Activated CD8-positive, alpha-beta memory T cell treated with anti-CD3 and anti-CD28 coated beads for 4 hours (primary cell): ENCODE measurements around the gene INPP5E.
"Not testable (repeated sequence)": the region's sequence is repeated elsewhere in the genome, so short reads cannot be mapped to it uniquely, and the experiment has no call there.

Experiments used
- DNase-seq, 2 donors: peaks; one replicate each; pipeline ENCODE4 v3.0.0-alpha.2; 2020; ENCODE audit warnings: low read depth in 2 of 2

Gene INPP5E

DNA sequence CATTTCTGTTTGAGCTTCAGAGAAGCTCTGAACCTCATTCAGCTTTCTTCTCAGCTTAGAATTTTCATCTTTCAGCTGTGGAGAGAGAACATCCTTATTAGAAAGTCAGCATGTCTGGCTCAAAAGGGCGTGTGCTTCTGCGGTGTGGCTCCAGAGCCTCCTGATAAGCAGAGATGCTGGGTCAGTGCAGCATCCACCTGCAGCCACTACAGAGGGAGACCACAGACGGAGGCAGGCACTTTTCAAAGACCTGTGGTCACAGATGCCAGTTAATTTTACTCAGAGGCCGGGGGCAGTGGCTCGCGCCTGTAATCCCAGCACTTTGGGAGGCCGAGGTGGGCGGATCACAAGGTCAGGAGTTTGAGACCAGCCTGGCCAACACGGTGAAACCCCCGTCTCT lies 33.7 kb downstream of the INPP5E start:
- not testable (repeated sequence) for DNase-seq

DNA sequence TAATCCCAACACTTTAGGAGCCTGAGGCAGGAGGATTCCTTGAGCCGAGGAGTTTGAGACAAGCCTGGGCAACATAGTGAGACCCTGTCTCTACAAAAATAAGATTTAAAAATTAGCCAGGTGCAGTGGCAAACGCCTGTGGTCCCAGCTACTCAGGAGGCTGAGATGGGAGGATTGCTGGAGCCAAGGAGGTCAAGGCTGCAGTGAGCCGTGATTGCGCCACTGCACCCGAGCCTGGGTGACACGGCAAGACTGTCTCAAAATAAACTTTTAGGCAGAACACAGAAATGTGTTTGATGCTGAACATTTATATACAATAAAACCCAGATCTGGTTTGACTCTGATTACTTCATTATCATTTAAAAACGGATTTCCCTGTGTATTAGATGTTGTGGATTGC lies 34.2 kb downstream of the INPP5E start:
- DNase-seq, result no peak

DNA sequence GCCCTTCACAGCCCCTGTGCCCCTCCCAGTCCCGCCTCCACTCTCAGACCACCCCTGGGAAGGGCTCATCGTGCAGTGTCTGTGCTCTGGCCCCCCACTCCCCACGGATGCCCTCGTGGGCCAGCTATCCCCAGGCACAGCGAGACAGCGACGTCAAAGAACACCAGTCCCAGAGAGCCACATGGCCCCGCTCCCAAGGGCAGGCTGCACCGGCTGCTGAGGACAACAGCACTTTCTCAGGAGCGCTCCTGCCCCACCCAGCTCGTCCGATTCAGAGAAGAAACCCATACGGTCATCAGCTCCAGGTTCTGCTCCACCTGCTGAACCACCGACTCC lies 34.9 kb downstream of the INPP5E start:
- DNase-seq, result no peak

DNA sequence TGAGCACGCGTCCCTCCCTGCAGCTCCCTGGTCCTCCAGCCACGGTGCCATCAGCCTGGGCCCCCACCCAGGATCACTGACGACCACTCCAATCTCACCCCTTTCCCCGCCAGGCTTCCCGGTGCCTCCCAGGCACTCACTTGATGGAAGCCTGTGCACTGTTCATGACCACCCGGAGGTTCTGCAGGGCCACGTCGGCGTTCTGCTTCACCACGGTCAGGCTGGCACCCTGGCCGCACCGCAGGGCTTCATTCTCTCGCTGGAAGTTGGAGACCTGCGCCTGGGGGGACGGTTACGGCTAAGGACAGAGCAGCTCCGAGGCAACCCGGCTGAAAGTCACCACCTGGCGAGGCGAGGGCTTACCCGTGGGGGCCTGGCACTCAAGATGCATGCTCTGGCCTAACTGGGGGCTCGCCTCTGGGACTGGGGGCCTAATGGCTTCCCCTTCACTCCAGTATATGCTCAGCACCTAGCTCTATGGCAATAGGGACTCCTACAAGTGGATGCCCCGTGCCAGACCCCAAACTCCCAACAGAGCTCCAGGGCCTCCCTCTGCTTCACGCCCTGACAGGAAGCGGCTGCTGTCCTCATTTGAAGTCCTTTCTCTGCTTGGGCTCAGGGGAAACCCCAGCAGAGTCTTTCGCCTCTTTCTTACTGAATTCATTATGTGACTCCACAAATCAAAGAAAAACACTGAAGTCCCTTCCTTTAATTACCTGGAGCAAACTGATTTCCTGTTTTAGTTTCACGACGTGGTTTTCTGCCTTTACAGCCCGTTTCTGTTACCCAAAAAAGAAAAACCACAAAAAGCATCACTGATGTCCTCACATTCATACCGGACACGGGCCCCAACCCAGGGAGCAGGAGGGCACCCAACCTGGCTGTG lies 35.5 kb downstream of the INPP5E start:
- no peak for DNase-seq

DNA sequence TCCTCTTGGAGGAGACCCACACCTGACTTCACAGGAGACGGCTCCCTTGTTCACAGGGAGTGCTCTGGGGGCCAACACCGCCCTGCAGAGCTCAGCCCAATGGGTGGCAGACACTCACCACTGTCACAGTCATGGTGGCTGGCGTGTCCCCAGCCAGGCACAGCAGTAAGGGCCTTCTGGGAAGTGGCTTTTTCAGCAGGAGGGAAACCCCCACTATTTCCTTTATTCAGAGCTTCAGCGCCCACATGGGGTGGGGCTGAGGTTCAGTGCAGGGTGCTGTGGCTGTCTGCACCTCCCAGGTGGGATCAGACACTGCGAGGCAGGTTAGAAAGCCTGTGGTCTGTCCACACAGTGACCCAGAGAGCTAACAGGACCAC lies 36.1 kb downstream of the INPP5E start:
- peak; percentile 57 to 71 for DNase-seq

DNA sequence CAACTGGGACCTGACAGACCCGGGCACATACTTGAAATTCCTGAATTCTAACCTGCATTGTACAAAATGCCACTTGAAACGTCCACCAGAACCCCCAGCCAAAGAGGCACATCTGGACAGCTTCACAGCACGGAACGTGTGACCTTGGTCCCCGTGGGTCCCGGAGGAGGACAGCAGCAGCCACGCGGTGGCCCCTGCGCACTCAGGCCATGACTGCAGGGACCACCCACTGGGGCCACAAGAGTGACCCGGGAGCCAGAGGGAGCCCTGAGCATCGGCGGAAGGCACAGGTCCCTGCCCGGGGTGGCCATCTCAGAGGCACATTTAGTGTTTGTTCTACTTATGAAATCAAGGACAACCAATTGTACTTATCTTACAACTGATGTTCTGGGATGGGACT lies 37.6 kb downstream of the INPP5E start:
- DNase-seq, result no peak

DNA sequence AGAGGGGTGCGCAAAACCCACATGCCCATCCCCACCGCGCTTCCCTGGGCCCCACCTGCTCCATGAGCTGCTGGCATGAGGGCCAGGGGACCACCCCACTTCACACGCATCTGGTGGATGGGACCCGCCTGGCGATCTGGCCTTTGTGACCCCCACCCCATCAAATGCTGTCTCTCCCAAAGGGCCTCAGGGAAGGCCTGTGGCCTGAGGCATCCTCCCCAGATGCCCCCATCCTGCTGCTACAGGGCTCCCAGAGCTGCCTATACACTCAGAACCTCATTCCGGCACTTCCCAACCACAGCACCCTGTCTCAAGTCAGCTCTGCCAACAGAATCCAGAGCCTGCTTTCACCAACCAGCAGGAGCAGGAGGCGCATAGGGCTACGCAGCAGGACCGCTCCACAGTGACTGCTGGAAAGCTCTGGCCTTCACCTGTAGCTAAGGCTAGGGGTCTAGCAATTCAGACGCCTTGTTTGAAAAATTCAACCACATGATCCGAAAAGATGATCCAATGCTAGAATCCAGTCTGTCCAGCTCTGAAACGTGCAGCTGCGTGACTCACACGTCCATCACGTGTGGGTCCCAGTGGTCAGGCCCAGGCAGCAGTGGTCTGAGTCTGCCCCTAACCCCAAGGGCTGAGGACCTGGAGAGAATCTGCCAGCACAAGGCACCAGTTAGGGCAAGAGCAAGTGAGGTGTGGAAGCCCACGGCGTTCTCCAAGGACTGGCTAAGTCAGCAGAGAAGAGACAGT lies 38.3 kb downstream of the INPP5E start:
- DNase-seq, result no peak

DNA sequence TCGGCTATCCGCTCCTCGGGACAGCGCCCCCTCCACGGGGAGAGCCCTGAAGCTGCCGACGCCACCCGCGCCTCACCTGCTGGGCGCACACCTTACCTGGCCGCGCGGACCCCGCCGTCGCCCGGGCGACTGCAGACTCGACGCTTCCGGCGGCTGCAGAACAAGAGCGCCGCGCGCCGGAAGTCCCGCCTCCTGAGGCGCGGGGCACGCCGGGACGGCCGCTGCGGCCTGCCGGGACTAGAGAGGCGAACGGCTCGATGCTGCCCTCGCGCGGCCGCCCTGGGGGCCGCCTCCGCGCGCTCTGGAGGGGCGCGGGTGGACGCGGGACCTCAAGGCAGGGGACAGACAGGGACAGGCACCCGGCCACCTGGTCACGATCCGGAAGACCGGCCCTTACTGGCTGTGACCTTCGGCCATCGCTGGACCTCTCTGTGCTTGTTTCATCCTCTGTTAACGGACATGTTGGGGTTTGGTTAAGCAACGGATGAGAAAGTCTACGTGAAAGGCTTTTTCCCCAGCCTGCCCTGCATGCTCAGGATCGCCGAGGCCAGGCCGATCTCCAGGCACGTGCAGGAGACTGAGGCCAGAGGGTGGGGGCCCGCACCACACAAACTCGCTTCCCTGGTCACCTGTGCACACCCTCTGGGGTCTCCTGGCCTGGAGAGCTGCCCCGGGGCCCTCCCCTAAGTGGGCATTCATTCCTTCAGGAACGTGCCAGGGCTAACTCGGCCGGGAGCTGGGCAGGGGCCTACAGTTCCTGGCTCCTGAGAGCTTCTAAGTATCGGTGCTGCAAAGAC lies 39.4 kb downstream of the INPP5E start, which contains the start of gene SNAPC4:
SNAPC4 (minus strand) TSS at position 133 of the 797 bp plus-strand sequence. CDS start 1,742 bp downstream, outside the sequence.
- DNase-seq, result peak; percentile 66 to 72

DNA sequence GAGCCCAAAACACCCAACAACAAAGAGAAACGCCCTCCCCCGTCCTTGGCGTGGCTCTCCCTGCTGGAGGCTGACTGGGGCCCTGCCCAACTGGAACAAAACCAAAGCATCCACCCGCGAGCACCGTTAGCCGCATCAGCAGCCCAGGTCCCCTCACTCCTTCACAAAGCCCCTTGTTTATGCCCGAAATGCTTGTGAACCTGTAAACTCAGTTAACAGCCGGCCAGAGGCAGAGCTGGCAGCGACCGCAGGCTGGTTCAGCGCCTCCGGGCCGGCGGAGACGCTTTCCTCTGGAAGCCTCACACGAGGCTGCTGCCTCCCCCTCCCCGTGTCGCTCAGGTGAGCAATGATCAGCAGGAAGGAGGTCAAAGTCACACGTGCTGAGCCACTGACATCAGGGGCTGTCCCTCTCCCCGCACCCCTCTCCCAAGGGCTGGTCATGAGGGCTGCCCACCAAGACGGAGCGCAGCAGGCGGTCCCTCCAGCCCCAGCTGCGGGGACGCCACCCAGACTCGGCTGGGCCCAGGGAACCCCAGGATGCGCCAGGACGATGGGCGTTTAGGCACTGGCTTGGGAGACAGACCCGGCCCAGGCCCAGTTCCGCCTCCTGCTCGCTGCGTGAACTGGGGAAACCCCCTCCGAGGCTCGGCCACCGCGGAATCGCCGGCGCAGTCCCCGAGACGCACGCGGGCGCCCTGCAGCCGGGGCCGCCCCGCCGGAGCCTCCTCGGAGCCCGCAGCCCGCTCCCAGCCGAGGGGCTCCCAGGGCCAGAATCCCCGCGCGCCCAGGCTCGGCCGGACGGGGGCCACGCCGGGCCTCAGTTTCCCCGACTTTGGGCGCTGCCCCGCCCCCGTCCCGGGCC lies 40.2 kb downstream of the INPP5E start:
- no peak for DNase-seq

DNA sequence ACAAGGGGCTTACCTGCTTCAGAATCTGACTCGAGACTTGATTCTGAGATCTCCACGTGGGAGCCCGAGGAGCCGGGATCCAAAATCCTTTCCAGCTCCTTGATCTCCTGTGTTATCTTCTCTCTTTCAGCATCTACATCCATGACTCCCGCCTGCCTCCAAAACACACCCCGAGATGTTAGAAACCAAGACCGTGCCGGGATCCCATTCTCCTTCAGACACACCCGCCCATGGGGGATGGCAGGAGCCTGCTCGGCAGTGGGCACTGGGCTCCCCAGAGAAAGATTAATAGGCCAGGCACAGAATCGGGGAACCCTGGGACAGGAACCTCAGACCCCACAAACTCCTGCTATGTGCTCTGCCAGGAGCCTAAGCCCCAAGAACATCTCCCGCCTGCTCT lies 41.4 kb downstream of the INPP5E start:
- no peak for DNase-seq

DNA sequence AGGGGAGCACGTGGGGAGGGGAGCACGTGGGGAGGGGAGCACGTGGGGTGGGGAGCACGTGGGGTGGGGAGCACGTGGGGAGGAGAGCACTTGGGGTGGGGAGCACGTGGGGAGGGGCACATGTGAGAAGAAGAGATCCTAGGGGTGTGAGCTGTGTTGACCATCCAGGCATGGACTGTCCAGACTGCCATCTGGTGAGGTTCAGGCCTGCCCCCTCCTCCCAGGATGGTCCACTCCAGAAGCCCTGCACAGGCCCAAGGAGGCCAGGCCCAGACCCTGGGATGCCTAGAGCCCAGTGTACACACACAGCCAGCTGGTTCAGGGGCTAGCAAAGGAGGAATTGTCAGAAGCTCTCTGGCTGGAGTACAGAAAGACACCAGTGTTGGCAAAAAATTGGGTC lies 42.0 kb downstream of the INPP5E start:
- DNase-seq, result no peak

DNA sequence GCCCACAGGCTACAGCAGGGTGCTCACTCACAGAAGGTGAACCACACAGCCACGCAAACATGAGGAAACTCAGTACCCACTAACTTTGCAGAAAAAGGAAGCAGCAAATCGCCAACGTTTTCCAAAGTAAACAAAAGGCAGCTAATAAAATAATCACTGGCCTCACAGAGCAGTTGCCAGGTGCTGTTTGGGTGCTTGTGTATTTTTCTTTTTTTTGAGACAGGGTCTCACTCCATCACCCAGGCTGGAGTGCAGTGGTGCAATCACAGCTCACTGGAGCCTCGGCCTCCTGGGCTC lies 43.5 kb downstream of the INPP5E start:
- DNase-seq, result no peak

DNA sequence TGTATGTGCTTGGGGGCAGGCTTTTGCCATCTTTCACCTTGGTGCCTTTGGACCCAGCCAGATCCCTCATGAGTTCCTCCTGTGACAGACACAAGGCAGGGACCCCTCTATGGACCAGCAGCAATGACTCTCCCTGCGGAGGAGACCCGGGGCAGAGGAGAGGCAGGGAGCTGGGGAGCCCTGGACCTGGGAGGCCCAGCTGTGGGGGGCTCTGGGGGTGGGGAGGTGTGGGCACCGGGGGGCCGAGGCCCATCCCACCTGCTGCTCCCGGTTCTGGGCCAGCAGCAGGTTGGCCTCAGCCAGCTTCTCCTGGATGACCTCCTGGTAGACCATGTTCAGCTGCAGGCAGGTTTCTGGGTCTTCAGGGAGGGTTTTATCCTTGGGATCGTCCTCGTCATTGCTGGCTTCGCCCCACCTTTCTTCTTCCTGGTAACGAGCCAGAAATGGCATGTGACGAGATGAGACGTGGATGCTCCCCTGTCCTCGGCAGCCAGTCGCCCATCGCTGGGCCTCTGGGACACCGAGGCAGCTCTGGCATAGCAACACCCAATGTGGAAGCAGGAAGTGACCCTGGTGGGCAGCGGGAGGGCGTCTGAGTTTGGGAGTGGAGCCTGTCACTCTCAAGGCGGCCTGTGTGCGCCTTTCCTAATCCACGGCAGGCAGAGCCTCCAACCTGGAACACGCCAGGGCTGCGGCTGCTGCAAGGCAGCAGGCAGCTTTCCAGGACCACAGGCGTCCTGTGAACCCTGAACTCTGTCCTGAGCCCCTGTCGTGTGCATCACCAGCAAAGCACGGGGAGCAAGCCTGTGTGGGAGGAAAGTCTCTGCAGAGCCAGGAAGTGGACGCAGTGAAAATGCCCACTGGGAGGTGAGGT lies 44.1 kb downstream of the INPP5E start:
- no peak for DNase-seq

DNA sequence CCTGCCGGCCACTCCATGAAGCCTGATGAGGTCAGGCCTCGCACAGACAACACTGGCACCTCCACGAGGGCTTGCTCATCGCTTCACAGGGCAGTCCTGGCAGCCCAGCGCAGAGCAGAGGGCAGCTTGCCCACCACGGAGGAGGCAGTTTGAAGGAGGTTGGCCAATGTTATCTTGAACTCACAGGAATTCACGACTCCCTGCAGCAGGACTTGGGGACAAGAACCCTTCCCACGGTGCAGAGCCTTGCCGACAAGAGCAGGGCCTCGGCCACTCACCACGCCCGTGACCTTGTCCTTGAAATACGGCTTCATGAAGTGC lies 44.7 kb downstream of the INPP5E start:
- no peak for DNase-seq

DNA sequence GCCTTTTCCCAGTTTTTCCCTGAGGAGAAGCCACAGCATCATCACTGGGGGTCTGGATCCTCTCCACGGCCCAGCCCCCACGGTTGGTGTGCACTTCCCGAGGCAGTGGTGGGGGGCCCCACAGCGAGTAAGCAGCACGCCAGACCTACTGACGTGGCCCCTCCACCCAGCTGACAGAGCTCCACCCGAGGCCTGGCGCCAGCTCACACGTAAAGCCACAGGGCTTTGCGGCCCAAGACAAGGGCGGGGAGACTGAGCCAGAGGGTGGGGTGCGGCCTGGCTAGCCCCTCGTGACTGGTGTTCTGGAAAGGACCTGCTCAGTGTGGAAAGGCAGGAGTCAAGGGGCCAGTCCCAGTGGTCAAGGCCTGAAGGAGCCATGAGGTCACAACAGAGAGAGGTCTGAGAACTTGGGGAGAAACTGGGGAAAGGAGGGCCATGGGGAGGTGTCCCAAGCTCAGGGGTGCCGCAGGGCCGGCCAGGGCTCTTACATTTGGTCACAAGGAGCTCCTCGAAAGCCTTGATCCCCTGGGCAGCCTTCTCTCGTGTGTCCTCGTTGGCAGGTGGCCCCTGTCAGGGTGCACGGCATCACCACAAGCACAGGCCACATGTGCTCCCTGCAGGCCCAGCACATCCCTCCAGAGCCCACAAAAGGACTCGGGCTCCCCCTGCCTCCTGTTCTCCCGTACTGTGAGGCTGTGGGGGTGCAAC lies 45.2 kb downstream of the INPP5E start:
- DNase-seq, result no peak

DNA sequence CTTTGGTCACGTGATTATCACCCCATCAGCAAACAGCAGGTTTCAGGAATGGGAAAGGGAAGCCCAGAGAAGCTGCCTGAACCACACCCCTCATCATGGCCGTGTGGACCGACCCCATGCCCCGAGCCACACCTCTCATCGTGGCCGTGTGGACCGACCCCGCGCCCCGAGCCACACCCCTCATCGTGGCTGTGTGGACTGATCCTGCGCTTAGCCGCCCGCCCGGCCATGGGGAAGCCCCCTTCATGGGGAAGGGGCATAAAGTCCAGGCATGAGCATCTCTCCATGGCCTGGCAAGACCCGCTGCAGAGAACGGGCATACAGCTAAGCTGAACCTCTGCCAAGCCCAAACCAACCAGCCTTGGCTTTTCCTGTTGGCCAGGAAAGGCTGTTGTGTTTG lies 46.1 kb downstream of the INPP5E start:
- no peak for DNase-seq

DNA sequence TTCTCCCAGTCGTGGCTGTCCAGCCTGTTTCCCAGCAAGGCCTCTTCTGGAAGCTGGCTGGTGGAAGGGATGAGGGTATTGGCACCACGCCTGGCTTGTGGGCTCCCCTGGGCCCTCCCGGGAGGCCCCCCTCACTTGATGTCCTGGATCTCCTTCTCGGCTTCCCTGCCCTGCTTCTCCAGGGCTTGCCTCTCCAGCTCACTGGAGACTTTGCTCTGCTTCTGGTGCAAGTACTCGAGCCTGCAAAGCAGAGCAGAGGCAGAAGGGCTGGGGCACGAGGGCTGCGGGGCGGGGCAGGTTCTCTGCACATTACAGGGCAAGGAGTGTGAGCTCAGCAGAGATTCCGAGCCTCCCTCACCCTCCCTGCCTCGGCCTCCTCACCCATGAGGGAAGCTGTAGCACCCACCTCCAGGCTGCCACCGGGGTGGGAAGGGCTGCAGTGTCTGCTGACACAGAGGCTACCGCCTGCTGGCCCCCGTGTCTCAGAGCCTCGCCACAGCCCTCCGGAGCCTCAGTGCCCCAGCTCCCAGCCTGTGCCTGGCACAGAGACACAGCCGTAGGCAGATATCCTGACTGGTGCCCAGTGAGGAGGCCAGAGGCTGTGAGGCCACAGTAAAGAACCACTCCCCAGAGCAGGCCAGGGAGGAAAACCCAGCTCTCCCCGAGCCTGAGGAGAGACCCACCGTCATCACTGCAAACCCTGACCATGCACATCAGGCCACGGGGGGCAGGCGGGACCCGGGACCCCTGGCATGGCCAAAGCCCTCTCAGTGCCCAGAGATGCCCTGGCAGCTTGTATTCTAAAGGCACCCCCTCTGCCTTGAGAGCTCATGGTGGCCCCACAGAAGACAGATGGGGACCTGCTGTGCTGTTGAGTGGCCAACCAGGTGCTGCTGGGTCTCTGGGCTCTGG lies 46.9 kb downstream of the INPP5E start:
- no peak for DNase-seq

DNA sequence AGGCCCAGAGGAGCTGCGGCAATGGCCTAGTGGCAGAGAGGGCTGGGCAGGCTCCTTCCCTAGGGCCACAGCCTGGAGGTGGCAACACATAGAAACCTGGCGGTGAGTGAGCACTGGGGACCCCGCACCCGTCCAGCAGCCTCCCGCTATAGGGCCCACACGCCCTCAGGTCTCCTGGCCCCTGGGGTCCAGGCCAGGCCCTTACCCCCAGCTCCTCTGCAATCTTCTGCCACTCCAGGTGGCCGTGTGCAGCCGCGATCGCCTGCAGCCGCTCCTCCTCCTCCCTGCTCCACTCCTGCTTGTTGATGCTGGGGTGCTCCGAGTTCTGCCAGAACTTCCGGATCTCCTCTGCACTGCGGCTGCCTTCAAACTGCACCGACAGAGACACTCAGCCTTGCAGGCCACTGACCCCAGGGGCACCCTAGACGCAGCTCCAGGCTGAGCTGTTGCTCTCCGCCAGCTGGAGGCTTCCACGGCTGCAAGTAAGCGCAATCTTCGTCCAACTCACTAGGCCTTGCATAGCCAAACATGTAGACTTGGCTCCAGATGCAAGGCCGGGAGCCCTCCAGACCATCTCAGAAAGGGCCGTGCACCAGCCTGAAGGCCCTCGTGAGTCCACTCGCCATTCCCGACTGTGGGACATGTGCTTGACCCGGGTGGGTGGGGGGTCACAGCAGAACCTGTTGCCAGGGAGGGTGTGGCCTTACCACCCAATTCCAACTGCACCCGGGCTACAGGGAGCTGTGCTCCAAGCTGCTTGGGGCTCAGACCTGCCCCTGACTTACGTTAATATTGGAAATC lies 47.7 kb downstream of the INPP5E start:
- DNase-seq, result no peak
